Measurements from ENCODE around the gene EIF4E1B. TPM values are rescaled to one million over a fixed set of nuclear protein-coding genes. Genes with fewer than 3 reads are reported as not detected.

The EIF4E1B gene
- total RNA-seq, 2 donors from 2014 or later: not detected

GRCh38 chr5:176673651-176674583, 43.4 kb downstream of the EIF4E1B start:
- ATAC-seq: no peak
- no peak for DNase-seq
- intact Hi-C loops (cut with DNase I, micrococcal nuclease): no loop called here

GRCh38 chr5:176674799-176675198, 44.3 kb downstream of the EIF4E1B start:
- no peak for DNase-seq
- intact Hi-C loops (cut with DNase I, micrococcal nuclease): no loop called here
- no peak for ATAC-seq

GRCh38 chr5:176675676-176676360, 45.3 kb downstream of the EIF4E1B start:
- intact Hi-C loops (cut with DNase I, micrococcal nuclease): no loop called here
- peak; percentile 38 for ATAC-seq
- no peak for DNase-seq

- no peak for DNase-seq
- intact Hi-C loops (cut with DNase I, micrococcal nuclease): no loop called here
These were observed 45.9 kb downstream of the EIF4E1B start for GRCh38 chr5:176676361-176676824.

GRCh38 chr5:176677209-176677939, 46.9 kb downstream of the EIF4E1B start:
- intact Hi-C loops (cut with DNase I, micrococcal nuclease): no loop called here
- no peak for ATAC-seq
- no peak for DNase-seq

More at GRCh38 chr5:176676361-176676824, 45.9 kb downstream of the EIF4E1B start:
- no peak for ATAC-seq

- intact Hi-C loops (cut with DNase I, micrococcal nuclease): no loop called here
- ATAC-seq: no peak
- DNase-seq: no peak
These were observed 48.1 kb downstream of the EIF4E1B start for GRCh38 chr5:176678584-176678983.

GRCh38 chr5:176679365-176680225, 49.1 kb downstream of the EIF4E1B start:
- ATAC-seq: no peak
- no peak for DNase-seq
- intact Hi-C loops (cut with DNase I, micrococcal nuclease): no loop called here

- intact Hi-C loops (cut with DNase I, micrococcal nuclease): no loop called here
These were observed 49.7 kb downstream of the EIF4E1B start for GRCh38 chr5:176680226-176680563.

GRCh38 chr5:176682016-176682531, 51.6 kb downstream of the EIF4E1B start:
- DNase-seq (no peak), ATAC-seq (no peak)
- intact Hi-C loops (cut with DNase I, micrococcal nuclease): no loop called here

More at GRCh38 chr5:176680226-176680563, 49.7 kb downstream of the EIF4E1B start:
- ATAC-seq: no peak
- DNase-seq: no peak

GRCh38 chr5:176685010-176685409, 54.5 kb downstream of the EIF4E1B start:
- intact Hi-C loops (cut with DNase I, micrococcal nuclease): no loop called here
- DNase-seq (no peak), ATAC-seq (no peak)

- DNase-seq (no peak), ATAC-seq (no peak)
- intact Hi-C loops (cut with DNase I, micrococcal nuclease): no loop called here
These were observed 56.8 kb downstream of the EIF4E1B start for GRCh38 chr5:176687247-176687646.

- ATAC-seq: no peak
- DNase-seq: no peak
- intact Hi-C loops (cut with DNase I, micrococcal nuclease): no loop called here
These were observed 57.4 kb downstream of the EIF4E1B start for GRCh38 chr5:176687881-176688280.

- DNase-seq: no peak
- intact Hi-C loops (cut with DNase I, micrococcal nuclease): no loop called here
- no peak for ATAC-seq
These were observed 60.4 kb downstream of the EIF4E1B start for GRCh38 chr5:176690911-176691310.

- ATAC-seq (no peak), DNase-seq (no peak)
- intact Hi-C loops (cut with DNase I, micrococcal nuclease): no loop called here
These were observed 61.0 kb downstream of the EIF4E1B start for GRCh38 chr5:176691524-176691923.

GRCh38 chr5:176692326-176692725, 61.9 kb downstream of the EIF4E1B start:
- DNase-seq (peak in 1 of 2 donors; percentile 53), ATAC-seq (peak; percentile 38)
- intact Hi-C loops (cut with DNase I, micrococcal nuclease): no loop called here

GRCh38 chr5:176692839-176693476, 62.5 kb downstream of the EIF4E1B start:
- DNase-seq (peak; percentile 53 to 80), ATAC-seq (peak; percentile 95)
- intact Hi-C loops (cut with DNase I, micrococcal nuclease): no loop called here

GRCh38 chr5:176693477-176693851, 63.0 kb downstream of the EIF4E1B start:
- DNase-seq (peak; percentile 34 to 46), ATAC-seq (peak; percentile 70)
- intact Hi-C loops (cut with DNase I, micrococcal nuclease): no loop called here

- intact Hi-C loops (cut with DNase I, micrococcal nuclease): no loop called here
- DNase-seq (no peak), ATAC-seq (no peak)
These were observed 63.7 kb downstream of the EIF4E1B start for GRCh38 chr5:176694146-176694545.

Measured in left colon (tissue), 2 donors.